Activated CD4-positive, alpha-beta T cell treated with anti-CD3 and anti-CD28 coated beads, Interleukin-2, amount 50 U/mL, for 48 hours (primary cell): Measurements from ENCODE around the gene WDR90.

Experiments used
- DNase-seq, 2 experiments: peaks; one replicate each; pipeline ENCODE4 v3.0.0-alpha.2; 2020

WDR90 gene

DNA sequence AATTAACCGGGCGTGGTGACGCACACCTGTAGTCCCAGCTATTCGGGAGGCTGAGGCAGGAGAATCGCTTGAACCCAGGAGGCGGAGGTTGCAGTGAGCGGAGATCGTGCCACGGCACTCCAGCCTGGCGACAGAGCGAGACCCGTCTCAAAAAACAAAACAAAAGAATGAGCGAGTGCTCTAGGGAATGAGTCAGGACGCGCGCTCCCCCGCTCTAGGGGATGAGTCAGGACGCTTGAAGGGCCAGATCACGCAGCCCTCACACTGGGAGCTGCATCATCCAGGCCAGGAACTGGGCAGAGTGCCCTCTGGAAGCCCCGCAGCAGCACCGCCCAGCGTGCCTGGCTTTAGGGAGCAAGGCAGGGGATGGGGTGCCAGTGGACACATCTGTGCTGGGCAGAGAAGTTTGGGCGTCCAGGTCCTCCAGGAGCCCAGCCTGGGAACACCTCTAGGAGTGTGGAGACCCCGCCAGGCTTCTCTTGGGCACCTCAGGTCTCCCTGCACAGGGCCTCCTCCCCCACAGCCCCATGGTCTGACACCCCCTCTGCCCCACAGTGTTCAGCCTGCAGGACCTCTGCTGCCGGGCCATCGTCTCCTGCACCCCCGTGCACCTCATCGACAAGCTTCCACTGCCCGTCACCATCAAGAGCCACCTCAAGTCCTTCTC is 22.2 kb upstream of the WDR90 start:
- no peak for DNase-seq

DNA sequence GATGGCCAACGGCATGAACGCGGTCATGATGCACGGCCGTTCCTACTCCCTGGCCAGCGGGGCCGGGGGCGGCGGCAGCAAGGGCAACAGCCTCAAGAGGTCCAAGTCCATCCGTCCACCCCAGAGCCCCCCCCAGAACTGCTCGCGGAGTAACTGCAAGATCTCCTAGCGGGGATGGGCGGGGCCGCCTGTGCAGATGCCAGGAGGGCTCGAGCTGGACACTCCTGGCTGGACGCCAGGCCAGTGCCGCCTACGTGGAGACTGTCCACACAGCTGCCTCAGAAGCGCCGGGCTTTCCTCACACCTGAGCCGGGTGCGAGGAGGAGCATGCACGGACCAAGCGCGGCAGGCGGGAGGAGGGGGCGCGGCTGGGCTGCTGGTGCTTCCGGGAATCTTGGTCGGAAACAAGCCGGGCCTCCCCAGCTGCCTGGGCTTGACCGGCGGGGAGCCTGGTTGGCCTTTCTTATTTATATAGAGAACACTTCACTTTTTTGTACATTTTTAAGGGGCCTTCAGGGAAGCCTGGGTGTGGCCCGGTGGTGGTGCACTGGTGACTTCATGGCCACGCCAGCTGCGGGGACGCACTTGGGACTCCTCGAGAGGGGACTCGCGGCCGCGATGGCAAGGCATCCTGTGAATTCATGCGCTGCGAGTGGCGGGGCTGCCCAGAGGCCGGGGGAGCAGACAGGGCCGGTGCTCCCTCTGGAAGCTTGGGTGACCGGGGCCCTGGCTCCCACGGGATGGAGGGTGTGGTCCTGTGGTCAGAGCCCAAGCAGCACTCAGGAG is 21.5 kb upstream of the WDR90 start:
- no peak for DNase-seq

DNA sequence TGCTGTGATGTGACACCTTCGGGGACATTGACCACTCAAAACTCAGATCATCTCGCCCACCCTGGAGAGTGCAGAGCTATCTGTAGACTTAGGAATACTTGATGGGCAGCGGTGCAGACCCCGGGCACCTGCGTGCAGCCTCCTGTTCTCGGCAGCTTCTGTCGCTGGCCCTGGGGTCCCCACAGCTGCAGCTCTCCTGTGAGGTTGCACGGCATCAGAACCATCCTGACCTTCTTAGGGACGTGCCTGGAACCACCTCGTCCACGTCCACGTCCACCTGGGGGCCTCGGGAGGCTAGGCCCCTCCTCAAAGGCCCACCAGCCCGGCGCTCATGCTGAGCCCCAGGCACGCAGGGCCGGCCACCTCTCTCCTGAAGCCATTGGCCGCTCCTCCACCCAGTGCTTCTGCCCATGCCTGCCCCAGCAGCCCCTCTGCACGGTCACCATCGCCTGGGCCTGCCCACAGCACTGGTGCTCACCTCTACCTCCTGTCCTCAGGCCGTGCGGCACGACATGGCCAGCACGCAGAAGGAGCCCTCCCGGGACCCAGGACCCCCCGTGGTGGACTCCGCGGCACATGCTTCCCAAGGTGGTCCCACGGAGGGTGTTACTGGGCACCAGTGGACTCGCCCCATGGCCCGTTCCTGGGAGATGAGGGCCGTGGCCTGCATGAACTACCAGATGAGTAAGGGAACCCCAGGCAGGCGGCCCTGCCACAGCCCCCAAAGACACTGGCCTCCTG is 20.7 kb upstream of the WDR90 start:
- DNase-seq = no peak

DNA sequence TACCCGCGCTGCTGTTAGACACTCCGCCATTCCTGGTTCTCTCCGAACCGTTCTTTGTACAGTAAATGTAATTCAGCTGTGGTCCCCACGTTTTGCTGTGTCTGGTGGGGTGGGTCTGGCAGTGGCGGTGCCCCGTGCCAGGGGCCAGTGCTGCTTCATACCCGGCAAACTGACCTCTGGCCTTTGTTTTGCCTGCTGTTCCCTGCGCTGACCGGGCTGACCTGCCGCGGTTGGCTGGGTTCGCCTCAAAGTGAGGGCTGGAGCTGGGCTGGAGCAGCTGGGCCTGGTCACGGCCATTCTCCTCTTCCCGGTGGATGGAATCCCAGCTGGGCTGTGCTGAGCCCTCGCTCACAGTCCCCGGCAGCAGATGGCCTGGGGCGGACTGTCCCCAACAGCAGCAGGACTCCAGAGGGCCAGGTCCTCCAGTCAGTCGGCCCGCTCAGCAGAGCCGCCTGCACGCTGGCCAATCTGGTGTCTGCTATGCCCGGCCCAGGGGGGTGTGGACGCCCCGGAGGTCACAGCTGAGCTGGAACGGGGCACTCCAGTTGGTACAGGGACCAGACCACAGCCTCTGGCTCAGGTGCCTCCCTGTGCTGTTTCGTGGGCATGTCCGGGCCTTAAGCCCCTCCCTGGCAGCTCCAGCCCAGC is 19.9 kb upstream of the WDR90 start:
- DNase-seq = no peak

DNA sequence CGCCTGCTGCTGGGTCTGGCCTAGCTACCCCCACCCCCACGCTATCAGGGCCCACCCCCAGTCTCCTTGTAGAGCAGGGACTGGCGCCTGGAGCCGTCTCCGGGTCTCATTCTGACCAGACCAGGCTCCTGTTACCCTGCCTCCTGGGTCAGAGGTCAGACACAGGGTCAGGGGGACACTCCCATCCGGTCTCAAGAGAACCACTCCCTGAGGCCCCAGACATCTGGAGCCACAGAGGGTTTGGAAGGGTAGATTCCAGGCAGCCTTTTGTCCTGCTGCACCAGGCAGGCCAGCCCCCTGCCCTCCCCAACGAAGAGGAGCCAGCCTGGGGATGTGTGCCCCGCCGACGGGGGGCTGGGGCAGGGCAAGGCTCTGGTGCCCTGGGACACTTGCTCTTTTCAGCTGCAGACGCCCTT is 19.3 kb upstream of the WDR90 start:
- DNase-seq = no peak

DNA sequence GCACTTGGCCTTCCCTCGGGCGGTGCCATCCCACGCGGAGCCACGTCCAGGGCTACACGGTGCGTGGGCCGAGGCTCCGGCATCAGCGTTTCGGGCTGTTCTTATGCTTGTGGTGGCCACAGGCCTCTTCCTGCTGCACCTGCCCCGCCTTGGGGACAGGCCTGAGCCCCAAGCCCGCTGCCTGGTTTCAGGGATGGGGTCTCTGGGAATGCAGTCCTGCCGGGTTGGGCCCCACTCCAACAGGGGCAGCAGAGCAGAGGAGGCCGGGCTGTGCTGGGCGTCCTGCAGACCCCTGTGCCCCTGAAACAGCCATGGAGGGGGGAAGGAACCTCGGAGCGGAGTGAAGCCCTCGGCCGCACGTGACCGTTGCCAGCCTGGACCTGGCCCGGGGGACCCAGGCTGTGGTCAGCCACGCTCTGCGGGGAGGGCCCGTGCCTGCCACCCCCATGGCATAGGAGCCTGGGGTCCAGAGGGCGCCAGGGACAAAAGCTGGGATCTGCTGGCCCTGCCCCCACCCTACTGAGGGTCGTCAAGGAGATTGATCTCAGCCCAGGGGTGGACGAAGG is 18.8 kb upstream of the WDR90 start:
- no peak for DNase-seq

DNA sequence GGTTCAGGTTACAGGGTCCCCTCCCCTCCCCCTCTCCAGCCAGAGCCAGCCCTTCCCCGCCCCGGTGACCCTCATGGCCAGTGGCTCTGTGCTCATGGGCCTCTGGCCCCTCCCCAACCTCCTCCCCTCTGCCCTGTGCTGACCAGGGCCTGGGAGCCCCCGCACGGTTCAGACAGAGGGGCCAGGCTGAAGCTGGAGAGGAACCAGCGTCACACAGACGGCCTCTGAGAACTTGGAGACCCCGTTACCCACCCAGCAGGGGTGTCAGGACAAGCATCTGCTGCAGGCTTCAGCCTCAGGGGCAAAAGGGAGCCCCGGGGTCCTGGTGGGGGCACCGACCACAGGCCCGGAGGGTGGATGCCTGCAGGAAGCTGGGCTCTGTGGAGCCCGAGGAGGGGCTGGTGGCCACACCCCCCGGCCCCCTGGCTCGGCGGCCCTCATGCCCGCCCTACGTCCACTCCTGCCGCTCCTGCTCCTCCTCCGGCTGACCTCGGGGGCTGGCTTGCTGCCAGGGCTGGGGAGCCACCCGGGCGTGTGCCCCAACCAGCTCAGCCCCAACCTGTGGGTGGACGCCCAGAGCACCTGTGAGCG is 18.3 kb upstream of the WDR90 start, which contains the start of gene WFIKKN1:
WFIKKN1 (plus strand) TSS at position 171 of the 591 bp plus-strand sequence; CDS start at position 440, 269 bp downstream.
- no peak for DNase-seq

DNA sequence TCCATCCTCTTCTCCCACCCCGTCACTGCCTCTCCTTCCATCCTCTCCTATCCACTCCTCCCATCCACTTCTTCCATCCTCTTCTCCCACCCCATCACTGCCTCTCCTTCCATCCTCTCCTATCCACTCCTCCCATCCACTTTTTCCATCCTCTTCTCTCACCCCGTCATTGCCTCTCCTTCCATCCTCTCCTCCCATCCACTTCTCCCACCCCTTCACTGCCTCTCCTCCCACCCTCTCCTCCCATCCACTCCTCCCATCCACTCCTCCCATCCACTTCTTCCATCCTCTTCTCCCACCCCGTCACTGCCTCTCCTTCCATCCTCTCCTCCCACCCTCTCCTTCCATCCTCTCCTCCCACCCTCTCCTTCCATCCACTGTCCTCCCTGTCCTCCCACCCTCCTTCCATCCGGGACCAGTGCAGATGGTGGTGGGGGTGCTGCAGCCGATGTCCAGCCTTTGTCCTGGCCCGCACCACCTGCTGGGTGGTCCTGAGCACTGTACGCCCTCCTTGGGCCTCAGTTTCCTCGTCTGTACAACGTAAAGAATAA is 17.3 kb upstream of the WDR90 start:
- DNase-seq = no peak

DNA sequence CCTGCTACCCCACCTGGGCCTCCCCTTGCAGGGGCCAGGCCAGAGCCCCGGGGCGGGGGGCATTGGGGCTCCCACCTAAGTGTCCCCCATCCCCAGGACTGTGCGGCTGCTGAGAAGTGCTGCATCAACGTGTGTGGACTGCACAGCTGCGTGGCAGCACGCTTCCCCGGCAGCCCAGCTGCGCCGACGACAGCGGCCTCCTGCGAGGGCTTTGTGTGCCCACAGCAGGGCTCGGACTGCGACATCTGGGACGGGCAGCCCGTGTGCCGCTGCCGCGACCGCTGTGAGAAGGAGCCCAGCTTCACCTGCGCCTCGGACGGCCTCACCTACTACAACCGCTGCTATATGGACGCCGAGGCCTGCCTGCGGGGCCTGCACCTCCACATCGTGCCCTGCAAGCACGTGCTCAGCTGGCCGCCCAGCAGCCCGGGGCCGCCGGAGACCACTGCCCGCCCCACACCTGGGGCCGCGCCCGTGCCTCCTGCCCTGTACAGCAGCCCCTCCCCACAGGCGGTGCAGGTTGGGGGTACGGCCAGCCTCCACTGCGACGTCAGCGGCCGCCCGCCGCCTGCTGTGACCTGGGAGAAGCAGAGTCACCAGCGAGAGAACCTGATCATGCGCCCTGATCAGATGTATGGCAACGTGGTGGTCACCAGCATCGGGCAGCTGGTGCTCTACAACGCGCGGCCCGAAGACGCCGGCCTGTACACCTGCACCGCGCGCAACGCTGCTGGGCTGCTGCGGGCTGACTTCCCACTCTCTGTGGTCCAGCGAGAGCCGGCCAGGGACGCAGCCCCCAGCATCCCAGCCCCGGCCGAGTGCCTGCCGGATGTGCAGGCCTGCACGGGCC is 16.5 kb upstream of the WDR90 start:
- DNase-seq = no peak

DNA sequence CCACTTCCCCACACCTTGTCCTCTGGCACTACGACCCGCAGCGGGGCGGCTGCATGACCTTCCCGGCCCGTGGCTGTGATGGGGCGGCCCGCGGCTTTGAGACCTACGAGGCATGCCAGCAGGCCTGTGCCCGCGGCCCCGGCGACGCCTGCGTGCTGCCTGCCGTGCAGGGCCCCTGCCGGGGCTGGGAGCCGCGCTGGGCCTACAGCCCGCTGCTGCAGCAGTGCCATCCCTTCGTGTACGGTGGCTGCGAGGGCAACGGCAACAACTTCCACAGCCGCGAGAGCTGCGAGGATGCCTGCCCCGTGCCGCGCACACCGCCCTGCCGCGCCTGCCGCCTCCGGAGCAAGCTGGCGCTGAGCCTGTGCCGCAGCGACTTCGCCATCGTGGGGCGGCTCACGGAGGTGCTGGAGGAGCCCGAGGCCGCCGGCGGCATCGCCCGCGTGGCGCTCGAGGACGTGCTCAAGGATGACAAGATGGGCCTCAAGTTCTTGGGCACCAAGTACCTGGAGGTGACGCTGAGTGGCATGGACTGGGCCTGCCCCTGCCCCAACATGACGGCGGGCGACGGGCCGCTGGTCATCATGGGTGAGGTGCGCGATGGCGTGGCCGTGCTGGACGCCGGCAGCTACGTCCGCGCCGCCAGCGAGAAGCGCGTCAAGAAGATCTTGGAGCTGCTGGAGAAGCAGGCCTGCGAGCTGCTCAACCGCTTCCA is 15.7 kb upstream of the WDR90 start:
- DNase-seq = no peak

DNA sequence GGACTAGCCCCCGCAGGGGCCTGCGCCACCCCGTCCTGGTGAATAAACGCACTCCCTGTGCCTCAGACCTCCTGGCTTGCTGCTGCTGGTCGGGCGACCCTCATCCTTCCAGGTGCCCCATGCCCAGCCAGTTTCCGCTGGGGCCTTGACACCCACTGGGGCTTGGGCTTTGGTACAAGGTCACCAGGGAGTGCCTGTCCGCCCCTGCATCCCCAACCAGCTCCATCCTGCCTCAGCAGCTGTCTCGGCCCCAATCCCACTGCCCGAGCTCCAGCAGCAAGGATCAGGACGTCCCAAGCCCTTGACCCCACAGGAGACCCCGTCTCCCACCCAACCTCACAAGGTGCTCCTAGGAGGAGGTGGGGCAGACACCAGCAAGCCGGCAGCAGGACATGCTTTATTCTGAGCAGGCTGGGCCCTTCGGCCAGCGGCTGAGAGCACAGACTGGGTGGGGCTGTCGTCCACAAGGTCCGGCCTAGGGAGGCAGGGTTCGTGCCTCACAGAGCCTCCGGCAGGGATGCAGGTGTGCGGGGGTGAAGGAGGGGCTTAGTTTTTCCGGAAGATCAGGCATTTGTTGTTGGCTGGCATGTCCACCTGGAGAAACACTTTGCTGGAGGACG is 15.0 kb upstream of the WDR90 start:
- DNase-seq = no peak

DNA sequence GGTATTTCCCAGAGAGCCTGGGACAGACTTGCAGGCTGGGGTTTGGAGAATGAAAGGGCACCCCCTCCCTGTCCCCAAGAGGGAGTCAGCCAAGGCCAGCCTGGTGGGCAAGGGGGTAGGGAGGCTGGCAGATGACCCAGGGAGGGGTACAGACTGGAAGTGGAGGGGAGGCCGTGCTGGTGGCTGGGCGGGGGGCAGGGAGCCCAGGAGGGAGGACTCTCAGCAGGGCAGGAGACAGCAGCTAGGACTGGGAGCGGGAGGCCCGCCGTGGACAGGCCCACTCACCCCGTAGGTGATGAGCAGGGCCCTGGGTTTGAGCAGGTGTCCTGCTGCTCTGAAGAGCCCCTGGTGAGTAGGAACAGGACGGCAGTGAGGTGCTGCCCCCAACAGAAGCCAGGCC is 14.2 kb upstream of the WDR90 start:
- no peak for DNase-seq

DNA sequence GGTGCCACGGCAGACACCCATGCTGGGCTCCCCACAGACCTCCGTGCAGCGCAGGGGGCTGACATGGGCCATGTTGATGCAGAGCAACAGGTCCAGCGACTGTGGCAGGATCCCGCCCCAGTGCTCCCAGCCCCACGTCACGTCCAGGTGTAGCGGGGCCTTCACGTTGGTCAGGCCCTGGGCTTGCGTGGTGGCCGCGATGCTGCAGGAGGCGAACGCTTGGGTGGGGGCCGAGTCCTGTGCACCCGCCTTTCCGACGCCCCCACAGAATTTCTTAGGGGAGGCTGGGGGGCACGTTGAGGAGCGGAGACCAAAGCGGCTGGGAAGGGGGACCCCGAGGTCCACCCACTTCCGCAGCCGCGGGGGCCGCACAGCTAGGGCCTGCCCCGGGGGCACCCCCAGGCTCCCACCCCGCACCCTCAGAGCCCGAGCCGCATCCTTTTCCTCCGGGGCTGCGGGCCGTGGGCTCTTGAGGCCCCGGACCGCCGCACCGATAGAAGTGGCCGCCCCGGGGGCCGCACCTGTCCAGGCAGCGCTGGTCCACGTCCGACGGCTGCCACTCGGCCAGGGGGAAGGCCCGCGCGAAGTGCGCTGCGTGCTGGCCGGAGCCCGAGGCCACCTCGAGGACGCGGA is 13.5 kb upstream of the WDR90 start:
- DNase-seq = peak in 1 of 2 experiments; percentile 29

DNA sequence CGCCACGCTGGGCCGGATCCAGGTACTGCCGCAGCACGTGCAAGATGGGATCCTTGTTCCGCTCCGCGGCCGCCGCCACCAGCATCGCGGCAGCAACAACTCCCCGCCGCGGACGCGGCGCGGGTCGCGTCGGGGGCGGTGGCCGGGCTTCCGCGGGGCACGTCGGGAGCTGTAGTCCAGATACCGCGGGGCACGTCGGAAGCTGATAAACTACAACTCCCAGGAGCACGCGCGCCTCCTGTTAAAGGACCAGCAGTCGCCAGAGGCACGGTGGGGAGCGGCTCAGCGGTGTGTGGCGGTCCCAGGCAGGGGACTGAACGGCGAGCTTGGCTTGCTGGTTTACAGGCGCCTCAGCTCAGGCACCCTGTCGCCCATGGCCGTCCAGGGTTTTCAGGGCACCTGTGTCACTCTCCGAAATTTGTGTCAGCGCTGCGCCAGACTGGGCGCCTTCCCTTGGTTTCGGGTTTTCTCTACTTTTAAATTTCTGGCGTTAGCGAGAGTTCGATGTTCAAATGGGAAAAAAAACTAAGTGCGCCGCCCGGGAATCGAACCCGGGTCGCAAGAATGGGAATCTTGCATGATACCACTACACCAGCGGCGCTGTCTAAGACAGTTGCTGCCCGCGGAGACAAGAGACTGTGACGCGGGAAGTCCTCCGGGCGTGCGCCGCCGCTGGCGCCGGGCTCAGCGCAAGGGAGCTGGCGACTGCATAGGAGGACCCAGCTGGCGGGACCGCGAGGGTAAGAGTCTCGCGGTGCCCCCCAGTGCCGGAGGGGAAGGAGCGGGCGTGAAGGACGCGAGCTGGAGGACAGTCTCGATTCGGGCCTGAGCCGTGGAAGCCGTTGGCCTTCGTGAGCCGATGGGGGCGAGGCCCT is 12.7 kb upstream of the WDR90 start, which contains the start of gene METTL26:
METTL26 (minus strand) TSS at position 100 of the 875 bp plus-strand sequence; CDS start at position 85, 15 bp downstream.
- DNase-seq = peak; percentile 92 to 94

DNA sequence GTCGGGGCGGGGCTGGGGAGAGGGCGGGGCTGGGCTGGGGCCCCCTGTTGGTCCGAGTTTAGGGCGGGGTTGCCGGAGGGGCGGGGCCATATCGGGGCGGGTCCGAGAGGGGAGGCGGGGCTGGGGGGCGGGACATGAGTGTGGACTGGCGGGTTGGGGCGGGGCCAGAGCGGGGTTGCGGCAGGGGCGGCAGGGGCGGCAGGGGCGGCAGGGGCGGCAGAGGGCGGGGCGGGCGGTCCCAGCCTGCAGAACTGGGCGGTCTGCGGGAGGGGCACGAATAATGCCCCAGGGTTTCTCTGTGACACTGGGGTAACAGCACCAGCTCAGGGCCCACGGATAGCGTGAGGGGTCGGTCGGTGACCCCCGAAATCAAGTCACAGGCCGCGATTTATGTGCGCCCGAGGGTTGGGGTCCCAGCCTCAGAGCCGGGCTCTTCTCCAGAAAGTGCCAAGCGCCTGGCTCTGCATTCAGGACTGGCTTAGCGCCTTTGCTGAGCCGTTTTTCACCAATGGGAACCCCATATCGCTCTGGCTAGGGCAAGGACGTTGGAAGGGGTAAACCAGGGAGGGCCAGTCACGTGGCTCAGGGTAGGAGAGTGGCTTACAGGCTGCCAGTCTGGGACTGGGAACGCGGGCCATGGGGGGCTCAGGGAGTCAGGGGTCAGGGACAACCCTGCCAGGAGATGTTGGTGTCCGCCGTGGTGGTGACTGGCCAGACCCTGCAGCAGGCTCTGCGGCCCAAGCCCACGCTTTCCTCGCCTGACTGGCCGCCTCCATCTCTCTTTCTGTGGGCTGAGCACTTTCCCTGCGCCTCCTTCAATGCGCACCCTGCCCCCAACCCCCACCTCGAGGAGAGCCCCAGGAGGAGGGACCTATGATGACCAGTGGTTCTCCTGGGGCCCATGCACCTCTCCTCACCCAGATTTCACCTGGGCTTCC is 11.8 kb upstream of the WDR90 start:
- peak; percentile 86 to 89 for DNase-seq

DNA sequence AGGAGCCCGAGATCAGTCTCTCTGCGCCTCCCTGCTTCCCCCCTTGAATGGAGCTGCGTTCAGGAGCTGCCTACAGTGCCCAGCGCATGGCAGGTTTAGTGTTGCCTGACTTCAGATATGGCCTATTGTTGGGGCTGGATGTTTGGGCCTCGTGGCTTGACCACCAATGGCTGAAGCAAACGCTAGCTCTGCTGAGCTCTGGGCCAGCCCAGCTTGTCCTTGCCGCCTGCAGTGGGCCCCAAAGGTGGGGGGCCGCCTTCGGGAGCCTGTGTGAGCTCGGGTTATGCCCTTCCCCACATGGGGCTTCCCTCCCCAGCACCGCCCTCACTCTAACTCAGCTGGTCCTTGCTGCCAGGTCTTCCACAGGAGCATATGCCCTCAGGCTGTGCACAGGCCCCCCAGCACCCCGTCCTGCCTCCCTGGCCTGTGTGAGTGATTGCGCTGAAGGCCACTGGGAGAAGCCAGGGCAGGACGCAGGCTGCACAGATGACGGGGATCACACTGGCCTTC is 11.1 kb upstream of the WDR90 start:
- DNase-seq = no peak

DNA sequence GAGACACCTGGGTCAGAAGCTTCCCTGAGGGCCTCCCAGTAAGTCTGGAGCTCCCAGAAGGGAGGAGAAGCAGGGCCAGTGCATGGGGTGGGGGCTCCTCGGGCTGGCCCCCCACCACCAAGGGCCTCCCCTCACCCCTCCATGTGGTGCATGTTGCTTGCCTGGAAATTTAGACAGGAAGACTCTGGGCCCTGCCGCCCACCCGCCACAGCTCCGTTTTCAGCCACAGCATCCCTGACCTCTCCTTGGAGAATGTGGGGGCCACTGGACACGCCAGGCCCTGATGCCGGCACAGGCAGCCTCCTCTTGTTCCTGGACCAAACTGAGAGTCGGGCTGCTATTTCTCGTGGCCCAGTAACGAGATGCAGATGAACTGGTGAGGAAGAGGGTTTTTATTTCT is 10.3 kb upstream of the WDR90 start:
- DNase-seq = no peak
